OCI-LY1 (cell line): ENCODE results near the gene PIAS1.

Experiments
- H2AFZ ChIP-seq: fragments of 200-600 bp; sonication (generic), shearing (Covaris generic); 2 replicates; pipeline ENCODE4 v1.6.0; 2014; ENCODE audit warnings: antibody characterized with exemption, mild to moderate bottlenecking, low read length
- H3F3A ChIP-seq: fragments of 200-600 bp; sonication (generic), shearing (Covaris generic); 2 replicates; pipeline ENCODE4 v1.6.0; 2014; ENCODE audit warnings: mild to moderate bottlenecking, antibody characterized with exemption, low read length, moderate library complexity; ENCODE audit not compliant: insufficient read depth
- H3K27ac ChIP-seq: fragments of 200-600 bp; sonication (generic); 2 replicates; pipeline ENCODE4 v1.5.1; 2014; ENCODE audit warnings: low read length, mixed run types, mild to moderate bottlenecking, low read depth; ENCODE audit not compliant: poor library complexity, severe bottlenecking
- H3K27me3 ChIP-seq: fragments of 200-600 bp; sonication (generic); 2 replicates; pipeline ENCODE4 v1.6.0; 2014; ENCODE audit warnings: antibody characterized with exemption, mild to moderate bottlenecking, low read length, moderate library complexity; ENCODE audit not compliant: insufficient read depth
- H3K36me3 ChIP-seq: fragments of 200-600 bp; sonication (generic); 2 replicates; pipeline ENCODE4 v1.6.1; 2014; ENCODE audit warnings: mild to moderate bottlenecking, antibody characterized with exemption, low read length, moderate library complexity, mixed read lengths; ENCODE audit not compliant: insufficient read depth
- H3K4me1 ChIP-seq: fragments of 200-600 bp; sonication (generic); 2 replicates; pipeline ENCODE4 v1.5.1; 2014; ENCODE audit warnings: mild to moderate bottlenecking, low read length, moderate library complexity; ENCODE audit not compliant: insufficient read depth, severe bottlenecking
- H3K4me2 ChIP-seq: fragments of 200-600 bp; sonication (generic), shearing (Covaris generic); 2 replicates; pipeline ENCODE4 v1.6.1; 2014; ENCODE audit warnings: low read length
- H3K4me3 ChIP-seq: fragments of 200-600 bp; sonication (generic); 2 replicates; pipeline ENCODE4 v1.5.1; 2014; ENCODE audit warnings: low read length, low read depth, mild to moderate bottlenecking, mixed read lengths; ENCODE audit not compliant: poor library complexity, severe bottlenecking
- H3K79me2 ChIP-seq: fragments of 200-600 bp; shearing (Covaris generic); 2 replicates; pipeline ENCODE4 v1.6.1; 2016; ENCODE audit warnings: mixed run types, low read length, mixed read lengths; ENCODE audit not compliant: insufficient read depth
- H3K9ac ChIP-seq: fragments of 200-600 bp; sonication (generic), shearing (Covaris generic); 2 replicates; pipeline ENCODE4 v1.6.1; 2014; ENCODE audit warnings: mild to moderate bottlenecking, low read length, mixed read lengths
- H3K9me2 ChIP-seq: fragments of 200-600 bp; sonication (generic), shearing (Covaris generic); 2 replicates; pipeline ENCODE4 v1.6.1; 2014; ENCODE audit warnings: low read depth, mild to moderate bottlenecking, low read length, mixed read lengths
- H3K9me3 ChIP-seq: fragments of 200-600 bp; shearing (Covaris generic); 2 replicates; pipeline ENCODE4 v1.6.1; 2014; ENCODE audit warnings: low read length, mixed read lengths
- H4K20me1 ChIP-seq: fragments of 200-600 bp; sonication (generic), shearing (Covaris generic); 2 replicates; pipeline ENCODE4 v1.6.0; 2016; ENCODE audit warnings: mild to moderate bottlenecking, low read length; ENCODE audit not compliant: insufficient read depth
- EZH2 ChIP-seq: fragments of 200-600 bp; sonication (generic), shearing (Covaris generic); IDR thresholded peaks from 2 replicates; pipeline ENCODE4 v1.8.0; 2017; ENCODE audit warnings: borderline replicate concordance, mixed run types, mild to moderate bottlenecking, antibody characterized with exemption, low read length, moderate library complexity, mixed read lengths
- TF ChIP-seq, protein P1 (sequence below): fragments of 200-600 bp; sonication (generic), shearing (Covaris generic); IDR thresholded peaks from 2 replicates; pipeline ENCODE4 v1.5.1; 2017; ENCODE audit warnings: mild to moderate bottlenecking, antibody characterized with exemption, low read length, moderate library complexity, mixed read lengths

PIAS1 gene

DNA sequence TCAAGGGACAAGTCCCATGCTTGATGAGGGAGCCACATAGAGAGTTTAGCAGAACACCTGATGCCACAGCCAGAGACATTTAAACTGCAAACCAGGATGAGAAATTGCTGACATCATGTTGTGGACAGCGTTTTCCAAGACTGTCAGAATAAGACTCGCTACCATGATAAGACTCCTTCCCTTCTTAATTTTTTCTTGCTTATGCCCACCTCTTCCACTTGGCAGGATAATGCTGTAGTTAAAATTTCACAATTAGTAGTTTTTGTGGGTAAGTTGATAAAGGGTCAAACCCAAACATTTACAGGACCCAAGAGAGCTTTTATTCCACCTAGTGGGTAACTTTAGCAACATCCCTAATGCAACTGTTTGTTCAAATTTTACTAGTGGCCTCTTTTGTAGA, 3.0 kb upstream of the PIAS1 start:
- Histone ChIP-seq H3F3A (0 out of 2 replicates have a peak, but pooled peaks cover 4% of the 10 kb centered on the region), H3K36me3 (no peaks in the 10 kb centered on the region), H3K27ac (no peak overlapping the region), H2AFZ (no peak overlapping the region), H3K9me2 (no peaks in the 10 kb centered on the region), H3K4me3 (no peak overlapping the region), H3K27me3 (no peaks in the 10 kb centered on the region), H3K9me3 (peaks cover 5% of the 10 kb centered on the region), H4K20me1 (no peaks in the 10 kb centered on the region), H3K4me1 (peaks cover 31% of the 10 kb centered on the region), H3K79me2 (peaks cover 16% of the 10 kb centered on the region), H3K4me2 (peak overlapping the region; percentile 6; the same call in 1 of the 2 replicates), H3K9ac (no peak overlapping the region)
- TF ChIP-seq, protein P1, sequence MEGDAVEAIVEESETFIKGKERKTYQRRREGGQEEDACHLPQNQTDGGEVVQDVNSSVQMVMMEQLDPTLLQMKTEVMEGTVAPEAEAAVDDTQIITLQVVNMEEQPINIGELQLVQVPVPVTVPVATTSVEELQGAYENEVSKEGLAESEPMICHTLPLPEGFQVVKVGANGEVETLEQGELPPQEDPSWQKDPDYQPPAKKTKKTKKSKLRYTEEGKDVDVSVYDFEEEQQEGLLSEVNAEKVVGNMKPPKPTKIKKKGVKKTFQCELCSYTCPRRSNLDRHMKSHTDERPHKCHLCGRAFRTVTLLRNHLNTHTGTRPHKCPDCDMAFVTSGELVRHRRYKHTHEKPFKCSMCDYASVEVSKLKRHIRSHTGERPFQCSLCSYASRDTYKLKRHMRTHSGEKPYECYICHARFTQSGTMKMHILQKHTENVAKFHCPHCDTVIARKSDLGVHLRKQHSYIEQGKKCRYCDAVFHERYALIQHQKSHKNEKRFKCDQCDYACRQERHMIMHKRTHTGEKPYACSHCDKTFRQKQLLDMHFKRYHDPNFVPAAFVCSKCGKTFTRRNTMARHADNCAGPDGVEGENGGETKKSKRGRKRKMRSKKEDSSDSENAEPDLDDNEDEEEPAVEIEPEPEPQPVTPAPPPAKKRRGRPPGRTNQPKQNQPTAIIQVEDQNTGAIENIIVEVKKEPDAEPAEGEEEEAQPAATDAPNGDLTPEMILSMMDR: peak; percentile 44
- no peak for TF ChIP-seq EZH2

DNA sequence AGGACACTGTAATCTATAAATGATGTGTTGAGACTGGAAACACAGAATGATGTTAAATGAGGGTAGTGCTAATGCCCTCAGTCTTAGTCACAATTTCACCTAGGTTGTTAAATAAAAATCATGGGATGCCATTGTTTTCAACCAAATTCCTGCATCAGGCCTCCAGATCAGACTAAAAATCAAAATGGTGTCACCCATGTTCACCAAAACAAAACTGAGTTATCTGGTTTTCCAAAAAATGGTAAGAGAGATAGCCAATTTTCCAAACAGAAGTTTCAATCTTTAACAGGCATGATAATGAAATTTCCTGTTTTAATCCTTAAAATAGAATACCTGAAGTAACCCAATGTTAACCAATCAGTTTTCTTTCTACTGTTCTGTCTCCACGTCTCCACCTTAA, 2.2 kb upstream of the PIAS1 start:
- no peaks in the 10 kb centered on the region for H3K9me3 ChIP-seq
- H3K4me3 ChIP-seq: no peak overlapping the region
- peaks cover 39% of the 10 kb centered on the region for H3K4me1 ChIP-seq
- H3K9me2 ChIP-seq: no peaks in the 10 kb centered on the region
- H2AFZ ChIP-seq: peak overlapping the region; percentile 52; the same call in 1 of the 2 replicates
- H3K27me3 ChIP-seq: no peaks in the 10 kb centered on the region
- H3K79me2 ChIP-seq: peaks cover 24% of the 10 kb centered on the region
- TF ChIP-seq EZH2: no peak
- TF ChIP-seq, protein P1: no peak
- H3F3A ChIP-seq: 0 out of 2 replicates have a peak, but pooled peaks cover 4% of the 10 kb centered on the region
- H3K9ac ChIP-seq: no peak overlapping the region
- H3K27ac ChIP-seq: no peak overlapping the region
- H3K4me2 ChIP-seq: no peak overlapping the region
- no peaks in the 10 kb centered on the region for H4K20me1 ChIP-seq
- H3K36me3 ChIP-seq: no peaks in the 10 kb centered on the region

DNA sequence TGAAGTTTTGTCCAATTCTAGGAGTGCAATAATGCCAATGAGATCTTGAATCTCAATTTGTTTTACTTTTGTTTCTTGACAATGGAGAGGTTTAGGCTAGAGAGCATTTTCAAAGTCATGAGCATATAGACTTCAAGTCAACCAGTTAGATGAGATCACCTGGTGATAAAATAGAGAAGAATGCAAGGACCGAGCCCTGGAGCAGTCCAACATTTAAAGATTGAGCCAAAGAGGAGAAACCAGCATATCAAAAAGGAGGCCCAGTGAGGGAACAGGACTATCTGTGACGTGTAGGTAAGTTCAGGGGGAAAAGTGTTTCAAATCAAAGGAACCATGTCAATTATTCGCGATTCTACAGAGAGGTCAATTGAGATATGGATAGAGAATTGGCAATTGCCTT, 1.7 kb upstream of the PIAS1 start:
- Histone ChIP-seq H3K4me1 (peaks cover 44% of the 10 kb centered on the region), H2AFZ (peak overlapping the region; percentile 52; the same call in 1 of the 2 replicates), H3K27ac (no peak overlapping the region), H3K9me3 (no peaks in the 10 kb centered on the region), H3K79me2 (peaks cover 29% of the 10 kb centered on the region), H4K20me1 (no peaks in the 10 kb centered on the region), H3K36me3 (no peaks in the 10 kb centered on the region), H3K4me2 (no peak overlapping the region), H3F3A (0 out of 2 replicates have a peak, but pooled peaks cover 4% of the 10 kb centered on the region), H3K9me2 (no peaks in the 10 kb centered on the region), H3K9ac (no peak overlapping the region), H3K4me3 (no peak overlapping the region), H3K27me3 (no peaks in the 10 kb centered on the region)
- TF ChIP-seq, protein P1: no peak
- TF ChIP-seq EZH2: no peak
